Measurements from ENCODE around the gene MYO1A.
"Not testable (repeated sequence)": the region's sequence is repeated elsewhere in the genome, so short reads cannot be mapped to it uniquely, and the experiment has no call there.

The MYO1A gene

DNA sequence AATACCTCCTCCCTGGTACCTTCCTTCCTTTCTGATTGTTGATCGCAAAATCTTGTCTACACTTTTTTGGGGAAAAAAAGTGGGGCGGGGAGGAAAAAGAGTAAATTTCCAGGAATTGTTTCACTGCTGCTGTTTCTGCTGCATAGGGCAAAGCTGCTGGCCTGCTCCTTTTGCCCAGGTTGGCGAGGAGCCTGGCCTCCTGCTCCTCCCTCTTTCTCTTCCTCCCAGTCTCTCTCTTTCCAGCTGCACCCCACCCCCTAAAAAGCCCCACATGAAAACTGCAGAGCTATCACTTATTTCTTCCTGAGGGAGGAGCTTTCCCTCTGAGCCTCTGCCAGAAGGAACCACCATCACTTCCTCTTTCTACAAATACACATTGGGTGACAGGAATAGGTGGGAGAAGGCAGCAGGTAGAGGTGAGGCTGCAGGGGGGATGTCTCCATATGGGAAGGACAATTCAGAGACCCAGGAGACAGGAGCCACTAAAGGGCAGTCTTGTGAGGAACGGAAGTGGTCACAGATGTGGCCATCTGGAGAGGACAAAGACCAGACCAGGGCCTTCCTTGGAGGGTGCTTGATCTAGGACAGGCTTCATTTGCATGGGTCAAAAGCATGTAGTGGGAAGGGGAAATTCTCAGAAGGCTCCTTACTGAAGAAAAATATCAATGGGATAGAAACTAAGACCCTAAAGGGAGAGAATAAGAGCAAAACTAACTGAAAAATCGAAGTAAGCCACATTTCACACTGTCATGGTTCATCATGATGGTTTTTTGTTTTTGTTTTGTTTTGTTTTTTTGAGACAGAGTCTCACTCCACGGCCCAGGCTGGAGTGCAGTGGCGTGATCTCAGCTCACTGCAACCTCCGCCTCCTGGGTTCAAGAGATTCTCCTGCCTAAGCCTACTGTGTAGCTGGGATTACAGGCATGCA, 58.3 kb downstream of the MYO1A start:
- DNase-seq = no peak

- peak; percentile 40 for DNase-seq
These were observed 59.1 kb downstream of the MYO1A start for GRCh38 chr12:56990648-56991318.

DNA sequence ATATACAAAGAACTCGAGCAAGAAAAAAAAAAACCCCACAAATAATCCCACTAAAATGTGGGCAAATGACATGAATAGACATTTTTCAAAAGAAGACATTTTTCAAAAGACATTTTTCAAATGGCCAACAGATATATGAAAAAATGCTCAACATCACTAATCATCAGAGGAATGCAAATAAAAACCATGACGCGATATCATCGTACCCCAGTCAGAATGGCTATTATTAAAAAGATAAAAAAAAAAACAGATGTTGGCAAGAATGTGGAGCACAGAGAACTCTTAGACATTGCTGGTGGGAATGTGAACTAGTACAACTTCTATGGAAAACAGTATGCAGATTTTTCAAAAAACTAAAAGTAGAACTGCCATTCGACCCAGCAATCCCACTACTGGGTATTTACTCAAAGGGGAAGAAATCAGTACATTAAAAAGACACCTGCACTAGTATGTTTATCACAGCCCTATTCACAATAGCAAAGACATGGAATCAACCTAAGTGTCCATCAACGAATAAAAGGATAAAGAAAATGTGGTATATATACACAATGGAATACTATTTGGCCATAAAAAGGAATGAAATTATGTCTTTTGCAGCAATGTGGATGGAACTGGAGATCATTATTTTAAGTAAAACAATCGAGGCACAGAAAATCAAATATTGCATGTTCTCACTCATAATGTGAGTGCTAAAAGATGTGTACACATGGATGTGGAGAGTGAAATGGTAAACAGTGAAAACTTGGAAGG, 59.9 kb downstream of the MYO1A start:
- DNase-seq = no peak

GRCh38 chr12:56988207-56988739, 61.7 kb downstream of the MYO1A start:
- no peak for DNase-seq

DNA sequence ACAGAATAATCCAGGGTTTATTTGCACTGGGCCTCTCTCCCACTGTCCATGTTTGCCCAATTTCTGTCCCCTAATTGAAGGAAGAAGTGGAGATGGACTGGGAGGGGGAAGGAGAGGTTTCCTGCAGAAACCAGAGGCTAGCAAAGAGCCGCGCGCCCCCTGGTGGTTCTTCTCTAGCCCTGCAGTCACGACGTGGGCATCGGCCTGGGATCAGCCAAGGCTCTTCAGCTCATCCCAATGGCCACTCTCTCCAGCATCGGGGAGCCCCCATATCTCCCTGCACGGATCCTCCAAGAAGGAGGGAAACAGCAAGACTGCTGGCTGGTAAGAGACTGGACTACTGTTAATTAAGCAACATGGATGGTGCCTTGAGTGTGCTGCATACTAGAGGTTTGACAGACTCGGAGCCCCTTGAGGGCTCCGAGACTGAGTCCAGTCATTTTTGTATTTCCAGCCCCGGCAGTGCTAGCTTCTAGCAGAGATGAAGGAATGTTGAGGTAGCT, 62.3 kb downstream of the MYO1A start:
- peak; percentile 93 for DNase-seq

DNA sequence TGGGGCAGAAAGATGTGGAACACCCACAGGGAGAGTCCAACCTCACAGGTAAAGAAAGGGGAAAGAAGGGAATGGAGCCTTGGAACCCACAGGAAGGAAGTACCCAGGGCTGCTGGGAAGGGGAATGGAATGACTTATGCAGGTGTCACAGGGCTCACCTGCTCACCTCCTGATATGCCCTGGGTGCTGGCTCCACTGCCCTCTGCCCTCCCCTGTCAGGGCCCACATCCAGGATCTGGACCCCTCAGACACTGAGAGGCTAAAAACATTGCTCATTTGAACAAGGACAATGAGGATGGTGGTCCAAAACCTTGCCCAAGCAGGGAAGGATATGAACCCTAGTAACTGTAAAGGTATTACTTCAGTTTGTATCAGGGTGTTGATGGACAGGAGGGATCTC, 62.9 kb downstream of the MYO1A start:
- no peak for DNase-seq

- DNase-seq = not testable (repeated sequence)
These were observed 64.2 kb downstream of the MYO1A start for GRCh38 chr12:56985714-56986113.

DNA sequence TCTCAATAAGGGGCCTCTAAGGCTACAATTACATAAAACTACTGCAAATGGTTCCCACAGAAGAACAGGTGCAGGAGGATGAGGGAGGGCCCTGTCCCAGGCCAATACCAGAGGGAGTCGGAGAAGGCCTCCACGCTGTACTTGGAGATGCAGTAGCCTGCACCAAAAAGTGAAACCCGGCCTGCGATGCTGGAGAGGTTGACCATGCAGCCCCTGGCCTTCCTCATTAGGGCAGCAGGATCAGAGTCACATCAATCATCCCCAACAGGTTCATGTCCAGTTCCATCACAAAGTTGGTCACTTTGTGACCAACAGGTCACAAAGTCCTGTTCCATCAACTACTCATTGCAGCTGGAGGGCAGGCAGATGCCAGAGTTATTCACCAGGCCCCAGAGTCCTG, 66.5 kb downstream of the MYO1A start:
- DNase-seq = no peak

DNA sequence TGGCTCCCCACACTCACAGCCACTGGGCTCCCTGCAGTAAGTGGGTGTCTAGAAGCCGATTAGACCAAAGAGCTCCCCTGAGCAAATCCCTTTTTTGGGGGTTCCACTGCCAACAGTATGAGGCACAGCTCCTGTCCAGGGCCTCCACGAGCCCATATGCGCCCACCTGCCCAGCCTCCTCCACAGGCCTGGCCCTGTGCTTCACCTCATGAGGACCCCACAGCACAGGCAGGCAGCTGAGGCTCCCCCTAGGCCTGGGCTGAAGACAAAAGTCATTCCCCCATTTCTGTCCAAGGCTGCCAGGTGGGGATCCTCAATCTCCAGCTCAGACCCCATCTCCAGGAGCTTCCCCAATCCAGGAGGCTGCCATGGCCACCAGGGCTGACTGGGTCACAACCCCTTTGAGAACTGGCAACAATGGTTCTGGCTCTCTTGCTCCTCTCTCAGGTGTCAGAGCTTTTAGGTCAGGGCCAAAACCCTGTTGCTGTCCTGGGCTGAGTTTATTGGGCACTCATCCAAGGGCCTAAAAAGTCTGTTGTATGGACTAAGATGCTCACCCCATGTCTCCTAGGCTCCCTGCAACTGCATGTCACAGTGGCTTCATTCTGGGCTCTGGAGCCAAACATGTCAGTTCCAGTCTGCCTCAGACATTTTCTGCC, 67.2 kb downstream of the MYO1A start:
- not testable (repeated sequence) for DNase-seq

- DNase-seq = no peak
These were observed 68.9 kb downstream of the MYO1A start for GRCh38 chr12:56980941-56981530.

GRCh38 chr12:56980268-56980667, 69.7 kb downstream of the MYO1A start:
- no peak for DNase-seq

GRCh38 chr12:56979628-56980027, 70.3 kb downstream of the MYO1A start:
- DNase-seq = no peak

Data from activated CD8-positive, alpha-beta memory T cell treated with anti-CD3 and anti-CD28 coated beads, Interleukin-2, amount 50 U/mL, for 48 hours (primary cell).